Measurements from ENCODE around the gene REPIN1.
A peak's percentile ranks its signal among the peaks of the same experiment; 100 is the strongest.

The REPIN1 gene

GRCh38 chr7:150380463-150380862 is 11.8 kb downstream of the REPIN1 start:
- TF ChIP-seq CTCF (IDR thresholded peaks at IDR 0.05) (no peak), ZFX (IDR thresholded peaks at IDR 0.05; ENCODE audit: borderline replicate concordance) (no peak)
- H3K27ac ChIP-seq, result peak overlapping the region; percentile 98; the same call in 1 of the 2 replicates

GRCh38 chr7:150381096-150381495 is 12.5 kb downstream of the REPIN1 start:
- TF ChIP-seq CTCF (IDR thresholded peaks at IDR 0.05) (no peak), ZFX (IDR thresholded peaks at IDR 0.05; ENCODE audit: borderline replicate concordance) (no peak)
- peak overlapping the region; percentile 98; the same call in 1 of the 2 replicates for H3K27ac ChIP-seq

GRCh38 chr7:150381785-150382122 is 13.1 kb downstream of the REPIN1 start:
- TF ChIP-seq ZFX (IDR thresholded peaks at IDR 0.05; ENCODE audit: borderline replicate concordance) (no peak), CTCF (IDR thresholded peaks at IDR 0.05) (no peak)
- no peak overlapping the region for H3K27ac ChIP-seq

- no peak for TF ChIP-seq CTCF (IDR thresholded peaks at IDR 0.05)
- TF ChIP-seq ZFX (IDR thresholded peaks at IDR 0.05; ENCODE audit: borderline replicate concordance), result no peak
- peak overlapping the region; percentile 41 for H3K27ac ChIP-seq
Measured at GRCh38 chr7:150382123-150382843, 13.7 kb downstream of the REPIN1 start.

GRCh38 chr7:150382844-150383225 is 14.2 kb downstream of the REPIN1 start:
- H3K27ac ChIP-seq, result peak overlapping the region; percentile 41

GRCh38 chr7:150383710-150384397 is 15.2 kb downstream of the REPIN1 start:
- no peak for TF ChIP-seq CTCF (IDR thresholded peaks at IDR 0.05)
- no peak for TF ChIP-seq ZFX (IDR thresholded peaks at IDR 0.05; ENCODE audit: borderline replicate concordance)
- peak overlapping the region; percentile 41 for H3K27ac ChIP-seq

More at GRCh38 chr7:150382844-150383225, 14.2 kb downstream of the REPIN1 start:
- no peak for TF ChIP-seq CTCF (IDR thresholded peaks at IDR 0.05)
- no peak for TF ChIP-seq ZFX (IDR thresholded peaks at IDR 0.05; ENCODE audit: borderline replicate concordance)

Measured in 22Rv1 (cell line).